GM23338 (cell line): ENCODE data around the gene AHDC1. TPM values are rescaled to one million over a fixed set of nuclear protein-coding genes. Genes with fewer than 3 reads are reported as not detected.
A peak's percentile ranks its signal among the peaks of the same experiment; 100 is the strongest.

ENCODE experiments used
- ATAC-seq: fragments of 200-7000 bp; cut with Tn5 transposase; 3 replicates; pipeline ENCODE4 v1.9.1; 2020
- DNase-seq: peaks from one replicate; pipeline ENCODE4 v3.0.0-alpha.2; 2015; ENCODE audit warnings: low spot score
- H2AFZ ChIP-seq: fragments of 200-600 bp; sonication (generic); 2 replicates; pipeline ENCODE4 v1.8.0; 2016; ENCODE audit warnings: antibody characterized with exemption, mild to moderate bottlenecking, moderate library complexity
- H3F3A ChIP-seq: fragments of 200-600 bp; sonication (generic); replicated peaks from 2 replicates; pipeline ENCODE4 v1.8.0; 2017; ENCODE audit warnings: antibody characterized with exemption, mixed run types, low read depth
- H3K27ac ChIP-seq: fragments of 200-600 bp; sonication (generic); 2 replicates; pipeline ENCODE4 v1.6.1; 2016; ENCODE audit warnings: low read depth
- H3K27me3 ChIP-seq: fragments of 200-600 bp; sonication (generic); 2 replicates; pipeline ENCODE4 v1.8.0; 2016; ENCODE audit warnings: mild to moderate bottlenecking, mixed run types, moderate library complexity; ENCODE audit not compliant: insufficient read depth
- H3K36me3 ChIP-seq: fragments of 200-600 bp; sonication (generic); 2 replicates; pipeline ENCODE4 v1.8.0; 2016; ENCODE audit warnings: mild to moderate bottlenecking; ENCODE audit not compliant: insufficient read depth
- H3K4me1 ChIP-seq: fragments of 200-600 bp; sonication (generic); 2 replicates; pipeline ENCODE4 v1.8.0; 2016; ENCODE audit warnings: mild to moderate bottlenecking, moderate library complexity; ENCODE audit not compliant: insufficient read depth
- H3K4me2 ChIP-seq: fragments of 200-600 bp; sonication (generic); 2 replicates; pipeline ENCODE4 v1.7.1; 2017; ENCODE audit warnings: mixed run types
- H3K4me3 ChIP-seq: fragments of 200-600 bp; sonication (generic); 2 replicates; pipeline ENCODE4 v1.6.1; 2016; ENCODE audit warnings: mixed run types
- H3K79me2 ChIP-seq: fragments of 200-600 bp; sonication (generic); replicated peaks from 2 replicates; pipeline ENCODE4 v1.8.0; 2017; ENCODE audit warnings: mild to moderate bottlenecking; ENCODE audit not compliant: insufficient read depth
- H3K9me2 ChIP-seq: fragments of 200-600 bp; sonication (generic); 2 replicates; pipeline ENCODE4 v1.8.0; 2017; ENCODE audit not compliant: insufficient read depth
- H4K20me1 ChIP-seq: fragments of 200-600 bp; sonication (generic); replicated peaks from 2 replicates; pipeline ENCODE4 v1.8.0; 2017; ENCODE audit warnings: mild to moderate bottlenecking; ENCODE audit not compliant: insufficient read depth
- H3K27ac Mint-ChIP-seq: 2 replicates; pipeline ENCODE4 v1.8.0; 2020; ENCODE audit warnings: inconsistent platforms, mild to moderate bottlenecking, moderate library complexity, mixed read lengths
- H3K27me3 Mint-ChIP-seq: 3 replicates; pipeline ENCODE4 v1.8.0; 2022; ENCODE audit warnings: low read depth, mild to moderate bottlenecking, moderate library complexity, mixed read lengths, inconsistent platforms; ENCODE audit not compliant: insufficient read depth, poor library complexity
- H3K36me3 Mint-ChIP-seq: 3 replicates; pipeline ENCODE4 v1.8.0; 2021; ENCODE audit warnings: low read depth, mild to moderate bottlenecking, inconsistent platforms, moderate library complexity, mixed read lengths
- H3K4me1 Mint-ChIP-seq: 3 replicates; pipeline ENCODE4 v1.8.0; 2020; ENCODE audit warnings: mild to moderate bottlenecking, inconsistent platforms, mixed read lengths
- H3K4me3 Mint-ChIP-seq: 3 replicates; pipeline ENCODE4 v1.8.0; 2021; ENCODE audit warnings: moderate library complexity, mild to moderate bottlenecking, inconsistent platforms, mixed read lengths
- H3K9me3 Mint-ChIP-seq: 3 replicates; pipeline ENCODE4 v1.8.0; 2020; ENCODE audit warnings: moderate library complexity, mild to moderate bottlenecking, inconsistent platforms, mixed read lengths
- CTCF ChIP-seq, 2 experiments: fragments of 200-600 bp in 1 of 2; sonication (generic) in 1 of 2; conservative IDR thresholded peaks; 2 replicates each; pipeline versions ENCODE4 v1.5.1 to v1.6.1; 2016 to 2017; ENCODE audit warnings: antibody characterized with exemption in 2 of 2, low read depth in 2 of 2, mild to moderate bottlenecking in 2 of 2, moderate library complexity in 1 of 2
- ETS1 ChIP-seq: IDR thresholded peaks from 2 replicates; pipeline ENCODE4 v1.6.1; 2016; ENCODE audit warnings: antibody characterized with exemption
- EZH2 ChIP-seq: fragments of 200-600 bp; sonication (generic); IDR thresholded peaks from one replicate; pipeline ENCODE4 v1.8.0; 2017; ENCODE audit warnings: antibody characterized with exemption, mild to moderate bottlenecking, low read depth; ENCODE audit not compliant: unreplicated experiment
- EZH2phosphoT487 ChIP-seq: fragments of 200-600 bp; sonication (generic); IDR thresholded peaks from one replicate; pipeline ENCODE4 v1.8.1; 2018; ENCODE audit warnings: antibody characterized with exemption; ENCODE audit not compliant: unreplicated experiment
- JUNB ChIP-seq: IDR thresholded peaks from one replicate; pipeline ENCODE4 v1.6.1; 2016; ENCODE audit warnings: antibody characterized with exemption; ENCODE audit not compliant: unreplicated experiment
- NANOG ChIP-seq: IDR thresholded peaks from 2 replicates; pipeline ENCODE4 v1.6.1; 2016; ENCODE audit warnings: antibody characterized with exemption, borderline replicate concordance
- POLR2AphosphoS5 ChIP-seq: IDR thresholded peaks from 2 replicates; pipeline ENCODE4 v1.6.1; 2016; ENCODE audit warnings: antibody characterized with exemption, low read depth
- REST ChIP-seq: IDR thresholded peaks from one replicate; pipeline ENCODE4 v1.6.1; 2018; ENCODE audit warnings: antibody characterized with exemption; ENCODE audit not compliant: unreplicated experiment
- STAT1 ChIP-seq: IDR thresholded peaks from one replicate; pipeline ENCODE4 v1.6.1; 2016; ENCODE audit warnings: antibody characterized with exemption; ENCODE audit not compliant: unreplicated experiment
- ZNF114 ChIP-seq: fragments of 250-450 bp; sonication (Bioruptor Pico); IDR thresholded peaks from 2 replicates; pipeline ENCODE4 v1.5.0; 2020; ENCODE audit warnings: mild to moderate bottlenecking, moderate library complexity
- ZNF331 ChIP-seq: fragments of 250-450 bp; sonication (Bioruptor Pico); IDR thresholded peaks from 2 replicates; pipeline ENCODE4 v1.5.0; 2020; ENCODE audit warnings: low read depth, mild to moderate bottlenecking, moderate library complexity
- polyA plus RNA-seq: library from polyadenylated mRNA; unstranded; fragments of >200 nt; fragmentation: Nextera tagmentation; extraction: Ambion mirVana; gene quantifications from 2 replicates; pipeline ENCODE4 v1.2.1, GENCODE V29; 2016
- total RNA-seq: library from RNA; depleted of rRNA; stranded (reverse); fragments of >200 nt; shearing (Covaris generic); gene quantifications from 2 replicates; pipeline ENCODE4 v1.2.3, GENCODE V29; 2014

The AHDC1 gene
- total and polyA plus RNA-seq, 2 experiments from 2014 or later: 8.3 to 22.2 TPM

- H3K4me1 Mint-ChIP-seq: peaks cover 75% of the 10 kb centered on the region
- no peaks in the 10 kb centered on the region; the same call in 2 of the 3 replicates for H3K9me3 Mint-ChIP-seq
- TF ChIP-seq POLR2AphosphoS5: no peak
- no peaks in the 10 kb centered on the region for H3K27me3 ChIP-seq
- no peaks in the 10 kb centered on the region for H3K36me3 Mint-ChIP-seq
- DNase-seq: no peak
- H3K27me3 Mint-ChIP-seq: peaks cover 13% of the 10 kb centered on the region
- peaks cover 66% of the 10 kb centered on the region for H3K4me1 ChIP-seq
- no peaks in the 10 kb centered on the region for H3K9me2 ChIP-seq
- peak overlapping the region; percentile 69 for H3K4me3 Mint-ChIP-seq
- H3K27ac ChIP-seq: peak overlapping the region; percentile 98; the same call in 1 of the 2 replicates
- H3K79me2 ChIP-seq: peaks cover 27% of the 10 kb centered on the region
- no peak for ATAC-seq
- peak overlapping the region; percentile 92 for H3K4me2 ChIP-seq
- peak overlapping the region; percentile 74 for H3K27ac Mint-ChIP-seq
- peak overlapping the region; percentile 54; the same call in 1 of the 2 replicates for H3K4me3 ChIP-seq
- no peaks in the 10 kb centered on the region for H3K36me3 ChIP-seq
- peaks cover 68% of the 10 kb centered on the region for H3F3A ChIP-seq
- H4K20me1 ChIP-seq: peaks cover 7% of the 10 kb centered on the region
- H2AFZ ChIP-seq: no peak overlapping the region
These were observed 31.1 kb downstream of the AHDC1 start for GRCh38 chr1:27572679-27573426.

GRCh38 chr1:27572019-27572678, 31.8 kb downstream of the AHDC1 start:
- peaks cover 15% of the 10 kb centered on the region for H3K27me3 Mint-ChIP-seq
- ATAC-seq: peak; percentile 0; the same call in 2 of the 3 replicates
- H3K79me2 ChIP-seq: peaks cover 27% of the 10 kb centered on the region

GRCh38 chr1:27571439-27572018, 32.4 kb downstream of the AHDC1 start:
- Histone ChIP-seq H3K4me2 (peak overlapping the region; percentile 92), H3K36me3 (no peaks in the 10 kb centered on the region), H3K4me1 (peaks cover 73% of the 10 kb centered on the region), H3K9me2 (no peaks in the 10 kb centered on the region), H3K27ac (peak overlapping the region; percentile 98), H4K20me1 (peaks cover 7% of the 10 kb centered on the region), H3K4me3 (peak overlapping the region; percentile 54), H2AFZ (no peak overlapping the region), H3F3A (peaks cover 68% of the 10 kb centered on the region), H3K79me2 (peaks cover 27% of the 10 kb centered on the region), H3K27me3 (no peaks in the 10 kb centered on the region)
- peaks cover 81% of the 10 kb centered on the region for H3K4me1 Mint-ChIP-seq
- H3K9me3 Mint-ChIP-seq: no peaks in the 10 kb centered on the region; the same call in 2 of the 3 replicates
- H3K4me3 Mint-ChIP-seq: peak overlapping the region; percentile 69
- H3K27me3 Mint-ChIP-seq: peaks cover 18% of the 10 kb centered on the region
- H3K36me3 Mint-ChIP-seq: no peaks in the 10 kb centered on the region
- DNase-seq (peak; percentile 68), ATAC-seq (no peak)
- H3K27ac Mint-ChIP-seq: peak overlapping the region; percentile 96
- TF ChIP-seq ZNF331 (CRISPR knock-in tag): no peak
- TF ChIP-seq POLR2AphosphoS5: no peak
- TF ChIP-seq REST: no peak
- TF ChIP-seq JUNB: no peak
- TF ChIP-seq EZH2: no peak
- no peak for TF ChIP-seq CTCF (conservative IDR thresholded peaks at IDR 0.05; ENCODE audit: low read depth in 2 of 2)
- TF ChIP-seq ETS1: no peak
- TF ChIP-seq ZNF114 (CRISPR knock-in tag): no peak
- TF ChIP-seq NANOG: no peak
- TF ChIP-seq STAT1: no peak

More at GRCh38 chr1:27572019-27572678, 31.8 kb downstream of the AHDC1 start:
- Histone ChIP-seq H3K36me3 (no peaks in the 10 kb centered on the region), H3K9me2 (no peaks in the 10 kb centered on the region), H3K4me2 (peak overlapping the region; percentile 92), H3K4me1 (peaks cover 72% of the 10 kb centered on the region), H3F3A (peaks cover 73% of the 10 kb centered on the region), H3K27me3 (no peaks in the 10 kb centered on the region), H2AFZ (no peak overlapping the region), H3K4me3 (peak overlapping the region; percentile 54), H4K20me1 (peaks cover 7% of the 10 kb centered on the region), H3K27ac (peak overlapping the region; percentile 98)
- Mint-ChIP-seq H3K4me1 (peaks cover 81% of the 10 kb centered on the region), H3K27ac (peak overlapping the region; percentile 74), H3K36me3 (no peaks in the 10 kb centered on the region), H3K4me3 (peak overlapping the region; percentile 69), H3K9me3 (no peaks in the 10 kb centered on the region; the same call in 2 of the 3 replicates)
- TF ChIP-seq JUNB: peak; percentile 92
- TF ChIP-seq EZH2phosphoT487: no peak
- peak; percentile 73 for DNase-seq
